Stimulated activated CD4-positive, alpha-beta T cell treated with anti-CD3 and anti-CD28 coated beads, Interleukin-1b, Interleukin-23, amount 100 ng/mL, for 4 hours (primary cell): ENCODE measurements around the gene SLC22A5.
"Not testable (repeated sequence)": the region's sequence is repeated elsewhere in the genome, so short reads cannot be mapped to it uniquely, and the experiment has no call there.

Experiments
- DNase-seq, 2 donors: peaks; one replicate each; pipeline ENCODE4 v3.0.0-alpha.2; 2020; ENCODE audit warnings: low read depth in 2 of 2

SLC22A5 gene

GRCh38 chr5:132411304-132412013 lies 41.9 kb downstream of the SLC22A5 start:
- DNase-seq = no peak

GRCh38 chr5:132413567-132413966 lies 44.1 kb downstream of the SLC22A5 start:
- DNase-seq = no peak

- DNase-seq = no peak
These were observed 45.3 kb downstream of the SLC22A5 start for GRCh38 chr5:132414634-132415378.

GRCh38 chr5:132415516-132415915 lies 46.0 kb downstream of the SLC22A5 start:
- DNase-seq = not testable (repeated sequence)

- no peak for DNase-seq
These were observed 46.9 kb downstream of the SLC22A5 start for GRCh38 chr5:132416306-132417009.

DNA sequence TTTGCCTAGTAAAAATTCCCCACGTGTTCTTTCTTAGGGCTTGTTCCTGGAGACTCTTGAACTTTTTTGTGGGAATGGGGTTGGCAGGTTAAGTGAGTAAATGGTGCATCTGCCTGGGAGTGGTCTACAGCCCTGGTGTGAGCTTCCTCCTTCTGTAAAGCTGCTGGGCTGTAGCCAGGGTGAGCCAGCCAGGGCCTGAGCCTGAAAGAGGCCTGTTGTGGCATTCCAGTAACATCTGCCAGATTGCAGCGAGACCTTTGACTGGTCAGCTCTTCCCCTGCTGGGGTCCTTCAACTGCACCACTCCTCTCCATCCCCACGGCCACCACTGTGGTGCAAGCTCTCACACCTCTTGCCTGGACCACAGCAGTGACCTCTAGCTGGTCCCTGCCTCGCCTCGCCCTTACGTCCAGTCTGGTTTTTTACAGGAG lies 47.5 kb downstream of the SLC22A5 start:
- DNase-seq = no peak

DNA sequence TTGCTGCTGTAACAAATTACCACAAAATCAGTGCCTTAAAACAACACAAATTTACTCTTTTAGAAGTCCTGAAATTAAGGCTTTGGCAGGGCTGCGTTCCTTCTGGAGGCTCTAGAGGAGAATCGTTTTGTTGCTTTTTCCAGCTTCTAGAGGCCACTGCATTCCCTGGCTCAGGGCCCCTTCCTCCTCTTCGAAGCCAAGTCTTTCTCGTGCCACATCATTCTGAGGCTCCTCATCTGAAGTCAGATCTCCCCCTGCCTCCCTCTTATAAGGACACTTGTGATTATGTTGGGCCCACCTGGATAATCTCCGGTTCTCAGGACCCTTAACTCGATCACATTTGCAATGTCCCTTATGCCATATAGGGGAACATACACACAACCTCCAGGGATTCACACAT lies 48.0 kb downstream of the SLC22A5 start:
- no peak for DNase-seq

DNA sequence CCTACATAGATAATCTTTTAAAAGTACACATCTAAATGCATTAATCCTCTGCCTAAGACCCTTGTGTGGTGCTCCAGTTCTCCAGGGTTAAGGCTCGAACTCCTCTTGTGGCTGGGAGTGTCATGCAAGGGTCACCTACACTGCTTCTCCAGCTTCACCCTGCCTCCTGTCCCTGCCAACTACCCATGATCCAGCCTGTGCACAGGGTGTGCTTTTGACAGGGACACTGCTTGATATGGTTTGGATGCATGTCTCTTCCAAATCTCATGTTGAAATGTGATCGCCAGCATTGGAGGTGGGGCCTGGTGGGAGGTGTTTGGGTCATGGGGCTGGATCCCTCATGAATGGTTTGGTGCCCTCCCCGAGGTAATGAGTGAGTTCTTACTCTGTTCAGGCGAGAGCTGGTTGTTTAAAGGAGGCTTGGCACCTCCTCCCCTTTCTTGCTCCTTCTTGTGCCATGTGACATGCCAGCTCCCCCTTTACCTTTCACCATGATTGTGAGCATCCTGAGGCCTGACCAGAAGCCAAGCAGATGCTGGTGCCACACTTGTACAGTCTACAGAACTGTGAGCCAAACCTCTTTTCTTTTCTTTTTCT lies 48.5 kb downstream of the SLC22A5 start:
- DNase-seq = no peak

GRCh38 chr5:132418881-132419280 lies 49.4 kb downstream of the SLC22A5 start:
- DNase-seq = no peak

- peak; percentile 40 to 43 for DNase-seq
These were observed 50.3 kb downstream of the SLC22A5 start for GRCh38 chr5:132419502-132420468.

DNA sequence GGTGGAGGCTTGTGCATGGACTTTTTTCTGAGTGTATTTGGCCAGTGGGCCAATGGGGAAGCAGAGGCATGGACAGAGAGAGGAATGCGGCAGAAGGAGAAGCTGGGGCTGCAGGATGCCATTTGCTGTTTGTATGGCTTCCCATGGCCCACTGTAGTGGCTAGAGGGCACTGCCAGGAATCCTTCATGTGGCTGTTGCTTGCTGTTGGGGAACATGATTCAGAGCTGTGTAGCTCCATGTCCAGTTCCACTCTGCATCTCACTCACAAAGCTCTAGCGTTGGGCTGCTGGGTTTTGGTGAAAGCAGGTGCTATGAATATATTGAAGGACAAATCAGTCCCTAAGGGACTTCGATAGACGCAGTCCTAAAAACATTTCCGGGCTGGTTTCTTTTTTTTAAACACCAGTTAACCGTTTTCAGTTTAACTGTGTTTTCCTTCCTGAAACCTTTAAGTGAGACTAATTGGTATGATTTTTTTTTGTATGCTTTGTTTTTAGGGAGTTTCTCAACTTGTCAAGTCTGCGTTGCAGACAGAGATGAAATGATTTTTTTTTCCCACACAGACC lies 51.3 kb downstream of the SLC22A5 start:
- no peak for DNase-seq

DNA sequence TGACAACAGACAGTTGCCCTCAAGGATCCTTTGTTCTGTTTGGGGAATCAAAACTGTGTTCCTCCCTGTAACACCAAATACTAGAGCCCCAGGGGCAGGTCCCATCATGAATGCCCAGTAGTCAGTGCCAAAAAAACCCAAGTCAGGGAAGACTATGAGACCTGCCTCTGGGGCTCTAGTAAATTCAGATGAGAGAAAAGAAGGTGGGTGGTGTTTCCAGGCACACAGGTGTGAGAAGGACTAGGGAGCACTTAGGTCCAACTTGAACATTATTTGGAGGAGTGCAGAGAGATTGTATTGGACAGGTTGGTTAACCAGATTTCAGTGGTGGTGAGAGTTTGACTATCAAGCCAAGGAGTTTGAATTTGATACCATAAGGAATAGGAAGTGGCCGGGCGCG lies 52.0 kb downstream of the SLC22A5 start:
- DNase-seq = no peak

GRCh38 chr5:132422720-132423437 lies 53.4 kb downstream of the SLC22A5 start:
- no peak for DNase-seq

GRCh38 chr5:132423438-132423898 lies 54.0 kb downstream of the SLC22A5 start:
- DNase-seq = no peak

DNA sequence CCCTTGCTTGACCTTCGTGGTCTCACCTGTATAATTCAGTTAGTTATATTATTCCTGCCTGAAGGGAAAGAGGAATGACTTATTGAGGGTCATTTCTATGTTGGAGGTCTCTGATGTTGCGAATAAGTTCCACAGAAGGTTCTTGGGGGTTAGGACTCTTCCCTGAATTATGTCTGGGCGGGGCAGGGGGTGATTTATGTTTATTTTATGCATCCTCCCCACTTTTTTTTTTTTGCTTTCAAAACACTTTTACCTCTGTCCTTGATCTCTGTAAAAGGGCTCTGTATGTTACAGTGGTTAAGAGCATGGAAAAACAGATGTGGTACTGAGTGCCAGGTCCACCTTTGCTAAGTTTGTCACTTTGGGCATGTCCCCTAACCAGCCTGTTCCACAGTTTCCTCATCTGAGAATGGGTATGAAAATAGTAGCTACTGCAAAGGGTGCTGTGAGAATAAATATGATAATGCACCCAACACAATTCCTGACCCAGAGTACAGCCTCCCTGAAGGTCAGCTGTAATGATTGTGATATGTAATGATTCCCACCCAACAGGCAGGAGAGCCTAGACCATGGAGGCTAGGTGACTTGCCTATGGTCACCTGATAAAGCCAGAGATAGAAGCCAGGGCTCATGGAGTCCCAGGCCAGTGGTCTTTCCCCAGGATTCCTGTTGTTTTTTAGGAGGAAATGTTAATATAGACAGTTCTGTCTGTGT lies 54.8 kb downstream of the SLC22A5 start:
- no peak for DNase-seq

GRCh38 chr5:132425009-132425937 lies 55.8 kb downstream of the SLC22A5 start:
- peak; percentile 44 to 61 for DNase-seq

GRCh38 chr5:132425975-132426524 lies 56.5 kb downstream of the SLC22A5 start:
- DNase-seq = no peak
